NCI-H526 (cell line): Measurements from ENCODE around the gene FLNC.
A peak's percentile ranks its signal among the peaks of the same experiment; 100 is the strongest.

Source experiments
- DNase-seq, 2 experiments: peaks; one replicate each; lab custom pipeline; 2025; lab: John Stamatoyannopoulos, UW

FLNC gene

DNA sequence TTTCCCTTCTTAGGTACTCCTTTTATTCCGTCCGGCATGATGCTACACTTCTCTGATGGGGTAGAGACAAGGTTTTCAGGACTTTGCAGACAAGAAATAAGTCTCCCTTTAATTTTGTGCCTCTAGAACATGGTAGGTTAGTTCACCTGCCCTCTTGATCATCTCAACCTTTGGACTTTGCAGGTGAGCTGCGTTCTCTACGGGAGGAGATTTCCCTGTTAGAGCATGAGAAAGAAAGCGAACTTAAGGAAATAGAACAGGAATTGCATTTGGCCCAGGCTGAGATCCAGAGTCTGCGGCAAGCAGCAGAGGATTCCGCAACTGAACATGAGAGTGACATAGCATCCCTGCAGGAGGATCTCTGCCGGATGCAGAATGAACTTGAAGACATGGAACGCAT lies 29.2 kb upstream of the FLNC start:
- no peak for DNase-seq

- DNase-seq, result no peak
Measured at GRCh38 chr7:128801667-128802418, 28.4 kb upstream of the FLNC start.

GRCh38 chr7:128804484-128804883 lies 25.7 kb upstream of the FLNC start:
- DNase-seq, result no peak

DNA sequence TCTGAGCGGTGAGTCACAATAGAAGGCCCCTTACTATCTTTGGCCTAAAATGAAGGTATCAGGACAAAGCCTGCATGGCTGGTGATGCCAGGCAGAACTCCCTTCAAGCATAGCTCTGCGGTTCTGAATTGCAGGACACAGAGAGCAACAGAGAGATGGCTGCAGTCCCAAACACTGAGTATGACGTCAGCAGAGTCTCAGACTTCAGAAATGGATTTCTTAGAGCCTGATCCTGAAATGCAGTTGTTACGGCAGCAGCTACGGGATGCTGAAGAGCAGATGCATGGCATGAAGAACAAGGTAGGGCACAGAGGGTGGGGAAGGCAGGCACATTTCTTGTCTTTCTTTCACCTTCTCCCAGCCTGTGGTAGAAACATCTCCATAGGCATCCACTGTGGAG lies 25.0 kb upstream of the FLNC start:
- no peak for DNase-seq

DNA sequence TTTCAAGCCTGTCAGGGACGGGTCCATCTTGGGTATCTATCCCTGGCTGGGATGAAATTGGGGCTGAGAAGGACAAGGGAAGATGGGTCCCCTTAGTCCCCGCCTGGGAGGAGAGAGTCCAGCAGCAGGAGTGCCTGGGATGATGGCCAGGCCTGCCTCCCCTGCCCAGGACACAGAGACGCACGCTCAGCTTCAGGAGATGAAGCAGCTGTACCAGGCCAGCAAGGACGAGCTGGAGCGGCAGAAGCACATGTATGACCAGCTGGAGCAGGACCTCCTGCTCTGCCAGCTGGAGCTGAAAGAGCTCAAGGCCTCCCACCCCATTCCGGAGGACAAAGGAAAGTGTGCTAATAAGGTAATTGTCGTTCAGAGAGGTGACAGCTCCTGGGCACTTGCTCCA lies 23.0 kb upstream of the FLNC start:
- DNase-seq, result no peak

GRCh38 chr7:128809363-128809762 lies 20.8 kb upstream of the FLNC start:
- DNase-seq, result no peak

DNA sequence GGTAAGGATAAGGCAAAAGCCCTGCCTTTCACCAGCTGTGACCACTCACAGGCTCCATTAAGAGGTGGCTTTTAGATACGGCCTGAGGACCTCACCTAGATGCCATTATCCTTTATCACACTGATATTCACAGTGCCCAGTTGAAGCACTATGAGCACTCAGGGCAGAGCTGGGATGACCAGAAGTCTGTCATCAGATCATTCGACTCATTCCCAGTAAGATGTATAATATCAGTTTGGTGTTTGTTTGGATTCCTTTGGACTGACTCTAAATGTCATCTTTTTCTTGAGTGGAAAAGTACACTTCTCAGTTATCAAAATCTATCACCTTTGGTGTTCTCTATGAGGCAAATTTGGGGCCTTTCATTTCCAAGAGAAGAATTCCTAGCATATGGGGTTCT lies 19.7 kb upstream of the FLNC start:
- no peak for DNase-seq

GRCh38 chr7:128810997-128811396 lies 19.2 kb upstream of the FLNC start:
- DNase-seq, result no peak

GRCh38 chr7:128811631-128812430 lies 18.4 kb upstream of the FLNC start:
- no peak for DNase-seq

GRCh38 chr7:128812514-128813168 lies 17.6 kb upstream of the FLNC start:
- DNase-seq, result no peak

- DNase-seq, result no peak
Measured at GRCh38 chr7:128814499-128814898, 15.7 kb upstream of the FLNC start.

- no peak for DNase-seq
Measured at GRCh38 chr7:128815289-128815942, 14.8 kb upstream of the FLNC start.

GRCh38 chr7:128818694-128819093 lies 11.5 kb upstream of the FLNC start:
- no peak for DNase-seq

DNA sequence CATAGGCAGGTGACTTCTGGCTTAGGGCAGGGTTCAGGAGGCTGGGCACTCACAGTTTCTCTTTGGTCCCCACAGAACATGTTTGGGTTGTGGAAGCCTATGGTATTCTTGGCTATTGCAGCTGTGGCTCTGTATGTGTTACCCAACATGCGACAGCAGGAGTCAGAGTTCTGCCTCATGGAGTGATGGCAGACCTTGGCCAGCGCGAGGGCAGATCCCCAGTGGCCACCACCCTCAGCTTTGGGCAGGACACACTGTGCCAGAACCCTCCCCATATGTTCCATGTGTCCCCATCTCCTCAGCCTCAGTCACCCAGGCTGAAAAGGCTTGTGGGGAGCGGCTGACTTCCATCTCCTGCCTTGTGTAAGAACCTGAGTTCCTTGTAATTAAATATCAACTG lies 8.5 kb upstream of the FLNC start:
- no peak for DNase-seq

DNA sequence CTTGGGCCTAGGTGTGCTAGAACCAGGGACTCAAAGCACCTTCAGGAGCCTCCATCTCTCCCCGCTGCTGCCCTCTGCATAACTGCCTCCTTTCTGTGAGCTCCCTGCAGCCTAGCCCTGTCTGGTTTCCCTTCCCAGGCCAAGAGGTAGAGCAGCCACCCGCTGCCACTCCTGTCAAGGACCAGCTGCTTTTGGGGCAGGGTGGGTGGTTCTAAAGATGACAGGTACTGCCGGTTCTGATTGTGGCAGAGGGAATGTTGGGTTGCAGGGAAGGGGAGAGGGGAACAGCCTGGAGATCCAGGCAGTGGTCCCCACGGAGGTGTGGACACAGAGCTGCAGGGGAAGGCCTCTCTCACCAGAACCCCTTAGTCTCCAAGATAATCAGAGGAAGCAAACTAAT lies 3.7 kb upstream of the FLNC start:
- no peak for DNase-seq

DNA sequence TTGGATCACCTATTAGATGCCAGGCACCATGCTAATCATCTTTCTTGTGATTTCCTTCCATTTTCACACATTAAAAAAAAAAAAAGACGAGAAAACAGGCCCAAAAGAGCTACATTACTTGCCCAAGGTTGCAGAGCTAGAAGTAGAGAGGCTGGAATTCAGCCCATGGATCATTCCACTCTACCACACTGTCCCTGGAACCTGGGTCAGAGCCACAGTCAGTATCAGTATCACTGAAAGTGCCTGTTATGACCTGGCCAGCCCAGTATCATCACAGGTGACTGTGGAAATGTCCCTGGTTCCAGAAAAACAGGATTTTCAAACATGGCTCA lies 3.3 kb upstream of the FLNC start:
- no peak for DNase-seq

DNA sequence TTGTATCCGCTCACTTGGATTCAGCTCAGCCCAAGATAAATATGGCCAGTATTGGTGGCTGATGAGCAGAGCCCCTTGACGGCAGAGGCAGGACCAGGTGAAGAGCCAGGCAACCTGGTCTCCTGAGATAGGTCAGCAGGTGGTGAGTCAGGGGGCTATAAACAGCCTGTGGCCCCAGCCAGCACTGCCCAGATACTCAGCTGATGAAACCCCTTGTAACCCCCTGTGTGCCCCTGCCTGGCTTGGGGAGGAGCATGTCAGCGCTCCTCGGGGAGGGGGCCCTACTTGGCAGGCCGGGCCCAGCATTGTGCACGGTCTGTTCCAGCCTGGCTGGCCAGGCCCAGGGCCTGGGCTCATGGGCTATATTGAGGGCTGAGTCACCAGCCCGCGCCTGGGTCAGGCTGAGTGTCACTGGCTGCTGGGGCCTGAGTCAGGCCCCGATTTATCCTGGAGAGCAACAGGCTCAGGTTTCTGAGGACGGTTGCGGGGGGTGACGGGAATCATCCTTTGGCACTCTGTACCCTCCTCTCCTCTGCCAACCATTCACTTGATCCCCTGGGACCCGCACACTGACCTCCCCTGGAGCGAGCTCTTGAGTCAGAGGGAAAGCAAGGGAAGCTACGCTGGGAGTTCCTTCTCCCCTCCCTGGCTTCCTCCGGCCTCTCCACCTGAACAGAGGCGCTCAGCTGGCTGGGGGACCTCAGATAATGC lies 2.8 kb upstream of the FLNC start:
- DNase-seq, result no peak

- no peak for DNase-seq
Measured at GRCh38 chr7:128827971-128828711, 2.1 kb upstream of the FLNC start.

DNA sequence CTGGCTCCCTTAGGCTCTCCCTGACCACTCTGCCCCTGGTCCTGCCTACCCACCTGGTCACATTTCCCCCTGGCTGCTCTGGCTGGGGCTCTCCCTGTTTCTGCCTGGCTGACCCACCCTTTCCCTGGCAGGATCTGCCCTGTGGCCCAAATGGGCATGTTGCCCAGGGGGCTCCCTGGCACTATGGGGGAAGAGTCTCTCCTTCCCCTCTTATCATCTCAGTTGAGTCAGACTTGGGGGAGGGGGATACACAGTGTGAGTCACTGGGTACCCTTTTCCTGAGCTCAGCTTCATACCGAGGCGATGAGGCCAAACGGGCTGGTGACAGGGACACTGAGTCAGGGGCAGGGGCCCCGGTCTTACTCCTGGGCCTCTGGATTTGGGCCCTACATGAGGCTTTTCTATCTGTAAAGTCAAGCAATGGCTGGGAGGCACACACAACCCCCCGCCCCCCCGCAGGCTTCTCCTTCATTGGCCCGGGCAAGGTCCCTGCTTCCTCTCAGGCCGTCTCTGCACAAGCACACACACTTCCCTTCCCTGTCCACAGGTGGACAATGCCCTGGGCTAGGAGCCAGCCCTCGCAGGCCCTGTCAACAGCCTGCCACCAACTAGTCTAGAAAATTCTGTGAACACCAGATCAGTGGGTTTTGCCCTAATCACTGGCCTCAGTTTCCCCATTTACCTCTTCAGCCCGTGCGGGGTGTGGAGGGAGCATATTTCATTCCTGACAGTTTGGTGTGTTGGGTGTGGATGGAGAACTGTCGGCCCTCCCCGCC lies 627 bp upstream of the FLNC start:
- DNase-seq, result no peak

- peak in 1 of 2 experiments; percentile 37 for DNase-seq
Measured at GRCh38 chr7:128831178-128831993, 1.2 kb downstream of the FLNC start.
